Effector memory CD4-positive, alpha-beta T cell (primary cell): ENCODE measurements around the gene HK3.
"Not testable (repeated sequence)": the region's sequence is repeated elsewhere in the genome, so short reads cannot be mapped to it uniquely, and the experiment has no call there.

Experiments
- DNase-seq, 3 donors: peaks; one replicate each; pipeline ENCODE4 v3.0.0-alpha.2; 2020
- H3K27ac ChIP-seq: 2 replicates; pipeline ENCODE4 v1.7.0; 2013; ENCODE audit warnings: mild to moderate bottlenecking, low read length, moderate library complexity; ENCODE audit not compliant: insufficient read depth, poor library complexity, severe bottlenecking
- H3K27me3 ChIP-seq: replicated peaks from 2 replicates; pipeline ENCODE4 v1.7.0; 2013; ENCODE audit warnings: mild to moderate bottlenecking, low read length; ENCODE audit not compliant: insufficient read depth, control insufficient read depth, poor library complexity, severe bottlenecking
- H3K36me3 ChIP-seq: 2 replicates; pipeline ENCODE4 v1.7.0; 2013; ENCODE audit warnings: mild to moderate bottlenecking, low read length, moderate library complexity; ENCODE audit not compliant: control insufficient read depth, insufficient read depth
- H3K4me1 ChIP-seq: 2 replicates; pipeline ENCODE4 v1.7.0; 2013; ENCODE audit warnings: low read length, mild to moderate bottlenecking; ENCODE audit not compliant: control insufficient read depth, insufficient read depth, poor library complexity, severe bottlenecking
- H3K4me3 ChIP-seq: 2 replicates; pipeline ENCODE4 v1.7.0; 2013; ENCODE audit warnings: low read length, low read depth, mild to moderate bottlenecking; ENCODE audit not compliant: insufficient read depth, poor library complexity, severe bottlenecking
- H3K9me3 ChIP-seq: 2 replicates; pipeline ENCODE4 v1.7.0; 2013; ENCODE audit warnings: mild to moderate bottlenecking, low read length, moderate library complexity; ENCODE audit not compliant: control insufficient read depth

The HK3 gene

DNA sequence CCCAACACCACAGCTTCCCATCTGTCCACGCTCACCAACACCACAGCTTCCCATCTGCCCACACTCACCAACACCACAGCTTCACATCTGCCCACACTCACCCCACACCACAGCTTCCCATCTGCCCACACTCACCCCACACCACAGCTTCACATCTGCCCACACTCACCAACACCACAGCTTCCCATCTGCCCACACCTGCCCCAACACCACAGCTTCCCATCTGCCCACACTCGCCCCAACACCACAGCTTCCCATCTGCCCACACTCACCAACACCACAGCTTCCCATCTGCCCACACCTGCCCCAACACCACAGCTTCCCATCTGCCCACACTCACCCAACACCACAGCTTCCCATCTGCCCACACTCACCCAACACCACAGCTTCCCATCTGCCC is 26.6 kb downstream of the HK3 start:
- not testable (repeated sequence) for H3K4me1 ChIP-seq, H3K9me3 ChIP-seq, DNase-seq, H3K27ac ChIP-seq, H3K4me3 ChIP-seq, H3K27me3 ChIP-seq, H3K36me3 ChIP-seq

DNA sequence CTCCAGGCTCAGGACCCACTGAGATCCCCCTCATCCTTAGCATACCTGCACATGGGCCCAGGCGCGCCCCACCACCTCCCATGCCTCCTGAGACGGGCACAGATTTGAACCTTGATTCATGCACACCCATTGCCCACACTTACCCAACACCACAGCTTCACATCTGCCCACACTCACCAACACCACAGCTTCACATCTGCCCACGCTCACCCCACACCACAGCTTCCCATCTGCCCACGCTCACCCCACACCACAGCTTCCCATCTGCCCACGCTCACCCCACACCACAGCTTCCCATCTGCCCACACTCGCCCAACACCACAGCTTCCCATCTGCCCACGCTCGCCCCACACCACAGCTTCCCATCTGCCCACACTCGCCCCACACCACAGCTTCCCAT is 28.5 kb downstream of the HK3 start:
- not testable (repeated sequence) for H3K27me3 ChIP-seq

DNA sequence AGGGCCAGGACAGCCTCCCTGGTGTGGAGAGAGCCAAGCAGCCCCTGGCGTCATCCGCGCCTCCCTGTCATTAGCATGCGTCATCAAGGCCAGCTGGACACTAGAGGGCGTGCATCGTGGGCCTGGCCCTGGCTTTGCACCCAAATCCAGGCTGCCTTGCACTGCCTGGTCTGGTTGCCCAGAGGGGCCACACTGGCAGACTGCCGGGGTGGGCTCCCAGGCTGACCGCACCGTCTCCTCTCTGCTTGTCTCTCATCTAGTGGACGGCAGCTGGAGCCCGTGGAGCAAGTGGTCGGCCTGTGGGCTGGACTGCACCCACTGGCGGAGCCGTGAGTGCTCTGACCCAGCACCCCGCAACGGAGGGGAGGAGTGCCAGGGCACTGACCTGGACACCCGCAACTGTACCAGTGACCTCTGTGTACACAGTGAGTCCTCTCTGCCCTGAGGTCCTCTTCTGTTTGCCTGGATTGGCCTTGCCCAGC is 29.0 kb downstream of the HK3 start:
- no peaks in the 10 kb centered on the region for H3K9me3 ChIP-seq
- H3K27ac ChIP-seq: no peak overlapping the region
- no peak for DNase-seq
- peaks cover 8% of the 10 kb centered on the region for H3K27me3 ChIP-seq
- H3K36me3 ChIP-seq: no peaks in the 10 kb centered on the region
- H3K4me1 ChIP-seq: no peaks in the 10 kb centered on the region
- no peak overlapping the region for H3K4me3 ChIP-seq

More for the DNA sequence above, 28.5 kb downstream of the HK3 start:
- not testable (repeated sequence) for H3K4me1 ChIP-seq, H3K27ac ChIP-seq, H3K36me3 ChIP-seq, DNase-seq, H3K9me3 ChIP-seq, H3K4me3 ChIP-seq

DNA sequence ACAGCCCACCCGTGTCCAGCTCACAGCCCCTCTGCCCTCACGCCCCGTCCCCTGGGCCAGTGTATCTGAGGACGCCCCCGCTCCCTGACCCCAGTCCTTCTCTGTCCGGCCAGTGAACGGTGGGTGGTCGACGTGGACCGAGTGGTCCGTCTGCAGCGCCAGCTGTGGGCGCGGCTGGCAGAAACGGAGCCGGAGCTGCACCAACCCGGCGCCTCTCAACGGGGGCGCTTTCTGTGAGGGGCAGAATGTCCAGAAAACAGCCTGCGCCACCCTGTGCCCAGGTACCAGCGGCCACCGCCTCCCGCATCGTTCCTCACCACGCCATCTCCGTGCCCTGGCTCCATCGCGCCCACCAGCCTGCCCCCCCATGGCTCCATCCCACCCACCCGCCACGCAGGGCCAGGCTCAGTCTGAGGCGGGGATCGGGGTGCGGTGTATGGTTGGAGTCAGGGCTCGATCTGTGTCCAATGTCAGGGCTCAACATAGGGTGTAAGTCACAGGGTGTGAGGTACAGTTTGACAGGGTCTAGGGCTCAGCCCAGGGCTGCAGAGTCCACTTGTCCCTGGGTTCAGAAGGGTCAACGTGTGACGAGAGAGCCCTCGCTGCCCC is 29.5 kb downstream of the HK3 start:
- H3K27me3 ChIP-seq: peaks cover 9% of the 10 kb centered on the region
- H3K9me3 ChIP-seq: no peaks in the 10 kb centered on the region
- no peaks in the 10 kb centered on the region for H3K36me3 ChIP-seq
- no peak overlapping the region for H3K4me3 ChIP-seq
- H3K27ac ChIP-seq: no peak overlapping the region
- DNase-seq: no peak
- H3K4me1 ChIP-seq: no peaks in the 10 kb centered on the region

DNA sequence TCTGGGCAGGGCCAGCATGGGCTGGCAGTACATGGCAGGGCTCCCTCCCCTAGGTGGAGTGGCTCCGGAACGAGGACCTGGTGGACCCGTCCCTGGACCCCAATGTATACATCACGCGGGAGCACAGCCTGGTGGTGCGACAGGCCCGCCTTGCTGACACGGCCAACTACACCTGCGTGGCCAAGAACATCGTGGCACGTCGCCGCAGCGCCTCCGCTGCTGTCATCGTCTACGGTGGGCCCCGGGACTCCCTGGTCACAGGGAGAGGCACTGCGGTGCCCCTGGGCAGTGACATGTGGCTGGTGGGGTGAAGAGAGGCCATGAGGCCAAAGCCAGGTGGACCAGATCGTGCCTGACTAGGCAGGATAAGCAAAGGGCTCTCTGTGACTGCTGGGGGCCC is 30.4 kb downstream of the HK3 start:
- DNase-seq: no peak
- H3K4me1 ChIP-seq: no peaks in the 10 kb centered on the region
- H3K4me3 ChIP-seq: no peak overlapping the region
- H3K36me3 ChIP-seq: no peaks in the 10 kb centered on the region
- H3K27ac ChIP-seq: no peak overlapping the region
- H3K9me3 ChIP-seq: no peaks in the 10 kb centered on the region
- peaks cover 9% of the 10 kb centered on the region for H3K27me3 ChIP-seq

DNA sequence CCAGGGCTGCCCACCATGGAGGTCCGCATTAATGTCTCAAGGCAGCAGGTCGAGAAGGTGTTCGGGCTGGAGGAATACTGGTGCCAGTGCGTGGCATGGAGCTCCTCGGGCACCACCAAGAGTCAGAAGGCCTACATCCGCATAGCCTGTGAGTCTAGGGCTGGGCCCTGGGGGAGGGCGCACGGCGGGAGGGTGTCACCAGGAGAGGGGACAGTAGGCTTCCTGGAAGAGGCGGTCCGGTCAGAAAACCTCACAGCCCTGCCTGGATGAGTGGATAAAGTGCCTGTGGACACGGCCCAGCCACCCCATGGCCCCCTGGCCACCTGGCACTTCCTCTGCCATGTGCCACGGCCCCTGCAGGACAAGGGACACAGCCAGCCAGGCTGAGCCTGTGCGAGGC is 31.0 kb downstream of the HK3 start:
- H3K27me3 ChIP-seq: peaks cover 12% of the 10 kb centered on the region
- no peak for DNase-seq
- H3K9me3 ChIP-seq: no peaks in the 10 kb centered on the region
- H3K27ac ChIP-seq: no peak overlapping the region
- H3K4me1 ChIP-seq: no peaks in the 10 kb centered on the region
- H3K36me3 ChIP-seq: no peaks in the 10 kb centered on the region
- no peak overlapping the region for H3K4me3 ChIP-seq

DNA sequence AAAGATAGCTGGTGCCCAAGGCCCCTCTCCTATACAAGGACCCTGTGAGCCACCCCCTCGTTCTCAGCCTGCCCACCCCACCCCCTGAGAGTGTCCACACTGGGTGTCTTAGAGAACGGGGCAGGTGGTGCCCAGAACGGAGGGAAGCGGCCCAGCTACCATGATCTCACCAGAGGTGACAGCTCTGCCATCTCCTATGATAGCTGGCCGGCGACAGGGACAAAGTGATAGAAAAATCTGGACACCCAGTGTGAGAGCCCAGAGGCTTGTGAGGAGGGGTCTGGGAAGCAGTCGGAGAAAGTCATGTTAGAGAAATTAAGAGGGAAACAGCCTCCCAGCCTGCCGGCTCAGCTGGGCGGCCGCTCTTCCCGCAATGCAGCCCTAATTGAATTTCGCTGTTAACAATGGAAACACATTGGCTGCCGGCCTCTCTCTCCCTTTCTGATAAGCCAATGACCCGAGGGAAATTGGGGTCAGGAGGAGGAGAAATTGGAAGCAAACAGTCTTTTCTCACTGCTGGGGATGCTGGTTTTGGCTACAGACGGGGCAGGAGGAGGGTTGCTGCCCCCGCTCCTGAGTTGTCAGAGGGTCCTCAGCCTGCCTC is 32.3 kb downstream of the HK3 start:
- no peaks in the 10 kb centered on the region for H3K9me3 ChIP-seq
- no peaks in the 10 kb centered on the region for H3K36me3 ChIP-seq
- DNase-seq: no peak
- H3K27ac ChIP-seq: no peak overlapping the region
- H3K4me3 ChIP-seq: no peak overlapping the region
- H3K27me3 ChIP-seq: peaks cover 21% of the 10 kb centered on the region
- H3K4me1 ChIP-seq: no peaks in the 10 kb centered on the region

DNA sequence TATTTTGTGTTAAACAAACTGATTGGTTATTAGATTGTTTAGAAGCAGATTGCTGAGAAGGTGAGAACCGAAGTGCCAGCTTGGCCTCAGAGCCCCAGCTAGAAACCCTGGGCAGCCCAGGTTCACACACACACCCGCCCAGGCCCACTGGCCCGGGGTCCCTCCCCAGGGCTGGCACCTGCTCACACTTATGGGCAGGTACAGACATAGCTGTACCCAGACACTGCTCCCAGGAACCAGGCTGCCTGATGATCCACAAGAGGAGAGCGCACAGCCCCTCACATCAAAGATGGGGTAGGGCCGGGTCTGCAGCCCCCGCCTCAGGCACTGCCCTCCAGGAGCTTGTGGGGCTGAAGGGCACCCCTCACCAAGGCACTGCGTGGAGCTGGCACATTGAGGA is 33.2 kb downstream of the HK3 start:
- no peaks in the 10 kb centered on the region for H3K4me1 ChIP-seq
- no peaks in the 10 kb centered on the region for H3K9me3 ChIP-seq
- peaks cover 21% of the 10 kb centered on the region for H3K27me3 ChIP-seq

DNA sequence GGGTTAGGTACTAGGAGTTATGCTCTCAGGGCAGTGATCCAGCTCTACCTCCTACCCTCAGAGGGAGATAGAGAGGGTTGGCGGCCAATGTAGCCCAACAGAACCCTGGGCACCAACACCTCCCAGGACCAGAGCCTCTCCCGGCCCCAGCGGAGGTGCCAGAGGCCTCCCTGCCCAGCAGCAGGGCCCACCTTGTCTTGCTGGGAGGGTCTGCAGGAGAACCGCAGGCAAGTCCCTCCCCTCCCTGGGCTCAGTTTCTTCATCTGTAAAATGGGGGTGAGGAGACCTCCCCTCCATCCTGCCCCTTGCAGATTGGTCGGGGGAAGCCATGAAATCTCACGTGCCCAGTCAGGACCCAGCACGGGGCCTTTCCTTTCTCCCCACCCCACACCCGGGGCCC is 34.4 kb downstream of the HK3 start:
- H3K27ac ChIP-seq: no peak overlapping the region
- DNase-seq: no peak
- H3K4me3 ChIP-seq: no peak overlapping the region
- H3K27me3 ChIP-seq: peaks cover 26% of the 10 kb centered on the region
- no peaks in the 10 kb centered on the region for H3K36me3 ChIP-seq
- no peaks in the 10 kb centered on the region for H3K9me3 ChIP-seq
- H3K4me1 ChIP-seq: no peaks in the 10 kb centered on the region

More for the DNA sequence above, 33.2 kb downstream of the HK3 start:
- H3K27ac ChIP-seq: no peak overlapping the region
- no peaks in the 10 kb centered on the region for H3K36me3 ChIP-seq
- DNase-seq: no peak
- H3K4me3 ChIP-seq: no peak overlapping the region

DNA sequence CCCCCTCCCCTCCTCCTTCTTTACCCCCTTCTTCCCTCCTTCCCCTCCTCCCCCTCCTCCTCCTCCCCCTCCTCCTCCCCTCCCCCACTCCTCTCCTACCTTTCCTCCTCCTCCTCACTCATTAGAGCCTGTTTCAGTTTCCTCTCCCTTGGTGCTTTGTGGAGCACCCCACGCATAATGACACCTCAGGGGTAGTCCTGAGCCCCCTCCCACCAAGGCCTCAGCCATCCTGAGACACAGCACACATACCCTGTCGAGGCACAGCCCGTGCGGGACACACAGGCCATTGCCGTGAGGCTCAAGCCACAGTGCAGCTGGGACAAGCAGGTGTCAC is 35.4 kb downstream of the HK3 start:
- no peak for DNase-seq
- Histone ChIP-seq H3K36me3 (no peaks in the 10 kb centered on the region), H3K4me3 (no peak overlapping the region), H3K27me3 (peaks cover 26% of the 10 kb centered on the region), H3K9me3 (no peaks in the 10 kb centered on the region), H3K4me1 (no peaks in the 10 kb centered on the region), H3K27ac (no peak overlapping the region)
